Keratinocyte (primary cell): ENCODE measurements around the gene ZNF646.

Experiments
- CTCF ChIP-seq, 3 experiments: IDR thresholded peaks in 1 of 3; conservative IDR thresholded peaks in 1 of 3; optimal IDR thresholded peaks in 1 of 3; 2 replicates in 2 of 3; 3 replicates in 1 of 3; pipeline versions ENCODE3 to v1.5.1; 2011; ENCODE audit warnings: low read length in 3 of 3, mild to moderate bottlenecking in 3 of 3, moderate library complexity in 2 of 3, control low read depth in 1 of 3, inconsistent platforms in 1 of 3; ENCODE audit not compliant: insufficient read depth in 2 of 3; ENCODE audit errors: extremely low read depth in 1 of 3
- EZH2 ChIP-seq: IDR thresholded peaks from one replicate; pipeline ENCODE4 v1.6.1; 2012; ENCODE audit warnings: inconsistent platforms, mild to moderate bottlenecking, low read length, moderate library complexity

GRCh38 chr16:31106509-31107464 is 32.6 kb downstream of the ZNF646 start:
- TF ChIP-seq CTCF (optimal IDR thresholded peaks at IDR 0.05 in 1 of 3, IDR thresholded peaks at IDR 0.05 in 1 of 3, conservative IDR thresholded peaks at IDR 0.05 in 1 of 3; ENCODE audit: extremely low read depth in 1 of 3, insufficient read depth in 2 of 3, low read length in 3 of 3): no peak
- TF ChIP-seq EZH2: no peak
